ENCODE measurements around the gene TMEM63C.

The TMEM63C gene

GRCh38 chr14:77204459-77204771 is 22.8 kb downstream of the TMEM63C start (continued):
- TF ChIP-seq GLIS3 (CRISPR knock-in tag; IDR thresholded peaks at IDR 0.05), result no peak
- TF ChIP-seq TCF4 (CRISPR knock-in tag; IDR thresholded peaks at IDR 0.05; ENCODE audit: borderline replicate concordance), result no peak
- TF ChIP-seq, protein P1, sequence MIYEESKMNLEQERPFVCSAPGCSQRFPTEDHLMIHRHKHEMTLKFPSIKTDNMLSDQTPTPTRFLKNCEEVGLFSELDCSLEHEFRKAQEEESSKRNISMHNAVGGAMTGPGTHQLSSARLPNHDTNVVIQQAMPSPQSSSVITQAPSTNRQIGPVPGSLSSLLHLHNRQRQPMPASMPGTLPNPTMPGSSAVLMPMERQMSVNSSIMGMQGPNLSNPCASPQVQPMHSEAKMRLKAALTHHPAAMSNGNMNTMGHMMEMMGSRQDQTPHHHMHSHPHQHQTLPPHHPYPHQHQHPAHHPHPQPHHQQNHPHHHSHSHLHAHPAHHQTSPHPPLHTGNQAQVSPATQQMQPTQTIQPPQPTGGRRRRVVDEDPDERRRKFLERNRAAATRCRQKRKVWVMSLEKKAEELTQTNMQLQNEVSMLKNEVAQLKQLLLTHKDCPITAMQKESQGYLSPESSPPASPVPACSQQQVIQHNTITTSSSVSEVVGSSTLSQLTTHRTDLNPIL (CRISPR knock-in tag; IDR thresholded peaks at IDR 0.05; ENCODE audit: low read depth), result no peak
- TF ChIP-seq POU6F1 (CRISPR knock-in tag; IDR thresholded peaks at IDR 0.05; ENCODE audit: borderline replicate concordance, low read depth), result no peak

DNA sequence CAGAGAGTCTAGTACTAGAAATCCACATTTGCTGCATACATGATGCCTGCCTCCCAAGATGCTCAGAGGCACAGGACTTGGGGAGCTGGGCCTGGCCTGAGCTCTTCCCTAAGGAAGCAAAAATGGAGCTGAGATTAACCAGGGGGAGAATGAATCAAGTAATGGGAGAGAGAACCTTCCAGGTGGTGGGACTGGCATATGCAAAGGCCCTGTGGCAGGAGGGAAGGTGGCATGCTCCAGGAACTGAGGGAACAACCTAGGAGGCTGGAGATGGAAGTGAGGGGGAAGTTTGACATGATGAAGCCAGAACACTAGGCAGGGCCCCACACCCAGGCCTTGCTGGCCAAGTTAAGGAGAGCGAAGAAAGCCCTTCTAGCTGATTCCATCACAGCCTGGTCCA is 23.3 kb downstream of the TMEM63C start:
- TF ChIP-seq, protein P2, sequence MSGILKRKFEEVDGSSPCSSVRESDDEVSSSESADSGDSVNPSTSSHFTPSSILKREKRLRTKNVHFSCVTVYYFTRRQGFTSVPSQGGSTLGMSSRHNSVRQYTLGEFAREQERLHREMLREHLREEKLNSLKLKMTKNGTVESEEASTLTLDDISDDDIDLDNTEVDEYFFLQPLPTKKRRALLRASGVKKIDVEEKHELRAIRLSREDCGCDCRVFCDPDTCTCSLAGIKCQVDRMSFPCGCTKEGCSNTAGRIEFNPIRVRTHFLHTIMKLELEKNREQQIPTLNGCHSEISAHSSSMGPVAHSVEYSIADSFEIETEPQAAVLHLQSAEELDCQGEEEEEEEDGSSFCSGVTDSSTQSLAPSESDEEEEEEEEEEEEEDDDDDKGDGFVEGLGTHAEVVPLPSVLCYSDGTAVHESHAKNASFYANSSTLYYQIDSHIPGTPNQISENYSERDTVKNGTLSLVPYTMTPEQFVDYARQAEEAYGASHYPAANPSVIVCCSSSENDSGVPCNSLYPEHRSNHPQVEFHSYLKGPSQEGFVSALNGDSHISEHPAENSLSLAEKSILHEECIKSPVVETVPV (CRISPR knock-in tag; IDR thresholded peaks at IDR 0.05), result no peak
- TF ChIP-seq SNAI2 (CRISPR knock-in tag; IDR thresholded peaks at IDR 0.05), result no peak
- ATAC-seq, result no peak

- no peak for ATAC-seq
- TF ChIP-seq PPARA (CRISPR knock-in tag; IDR thresholded peaks at IDR 0.05; ENCODE audit: borderline replicate concordance), result no peak
- no peak for TF ChIP-seq ZNF70 (CRISPR knock-in tag; IDR thresholded peaks at IDR 0.05)
- no peak for TF ChIP-seq BACH2 (CRISPR knock-in tag; IDR thresholded peaks at IDR 0.05; ENCODE audit: borderline replicate concordance)
- no peak for TF ChIP-seq OSR1 (CRISPR knock-in tag; IDR thresholded peaks at IDR 0.05)
- TF ChIP-seq SNAI2 (CRISPR knock-in tag; IDR thresholded peaks at IDR 0.05), result no peak
- TF ChIP-seq ISL1 (CRISPR knock-in tag; IDR thresholded peaks at IDR 0.05), result no peak
- TF ChIP-seq RARB (CRISPR knock-in tag; IDR thresholded peaks at IDR 0.05), result no peak
- no peak for TF ChIP-seq ZC3H10 (CRISPR knock-in tag; IDR thresholded peaks at IDR 0.05)
- no peak for TF ChIP-seq ESRRG (CRISPR knock-in tag; IDR thresholded peaks at IDR 0.05)
- no peak for TF ChIP-seq ARNTL (CRISPR knock-in tag; IDR thresholded peaks at IDR 0.05; ENCODE audit: borderline replicate concordance, low read depth)
- no peak for TF ChIP-seq ZFP30 (CRISPR knock-in tag; IDR thresholded peaks at IDR 0.05)
- TF ChIP-seq, protein P3, sequence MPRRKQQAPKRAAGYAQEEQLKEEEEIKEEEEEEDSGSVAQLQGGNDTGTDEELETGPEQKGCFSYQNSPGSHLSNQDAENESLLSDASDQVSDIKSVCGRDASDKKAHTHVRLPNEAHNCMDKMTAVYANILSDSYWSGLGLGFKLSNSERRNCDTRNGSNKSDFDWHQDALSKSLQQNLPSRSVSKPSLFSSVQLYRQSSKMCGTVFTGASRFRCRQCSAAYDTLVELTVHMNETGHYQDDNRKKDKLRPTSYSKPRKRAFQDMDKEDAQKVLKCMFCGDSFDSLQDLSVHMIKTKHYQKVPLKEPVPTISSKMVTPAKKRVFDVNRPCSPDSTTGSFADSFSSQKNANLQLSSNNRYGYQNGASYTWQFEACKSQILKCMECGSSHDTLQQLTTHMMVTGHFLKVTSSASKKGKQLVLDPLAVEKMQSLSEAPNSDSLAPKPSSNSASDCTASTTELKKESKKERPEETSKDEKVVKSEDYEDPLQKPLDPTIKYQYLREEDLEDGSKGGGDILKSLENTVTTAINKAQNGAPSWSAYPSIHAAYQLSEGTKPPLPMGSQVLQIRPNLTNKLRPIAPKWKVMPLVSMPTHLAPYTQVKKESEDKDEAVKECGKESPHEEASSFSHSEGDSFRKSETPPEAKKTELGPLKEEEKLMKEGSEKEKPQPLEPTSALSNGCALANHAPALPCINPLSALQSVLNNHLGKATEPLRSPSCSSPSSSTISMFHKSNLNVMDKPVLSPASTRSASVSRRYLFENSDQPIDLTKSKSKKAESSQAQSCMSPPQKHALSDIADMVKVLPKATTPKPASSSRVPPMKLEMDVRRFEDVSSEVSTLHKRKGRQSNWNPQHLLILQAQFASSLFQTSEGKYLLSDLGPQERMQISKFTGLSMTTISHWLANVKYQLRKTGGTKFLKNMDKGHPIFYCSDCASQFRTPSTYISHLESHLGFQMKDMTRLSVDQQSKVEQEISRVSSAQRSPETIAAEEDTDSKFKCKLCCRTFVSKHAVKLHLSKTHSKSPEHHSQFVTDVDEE (CRISPR knock-in tag; IDR thresholded peaks at IDR 0.05), result no peak
- TF ChIP-seq GLIS3 (CRISPR knock-in tag; IDR thresholded peaks at IDR 0.05), result no peak
- TF ChIP-seq, protein P2 (CRISPR knock-in tag; IDR thresholded peaks at IDR 0.05), result no peak
- TF ChIP-seq POU6F1 (CRISPR knock-in tag; IDR thresholded peaks at IDR 0.05; ENCODE audit: borderline replicate concordance, low read depth), result no peak
- TF ChIP-seq ZNF8 (CRISPR knock-in tag; IDR thresholded peaks at IDR 0.05), result no peak
- no peak for TF ChIP-seq ZFP3 (CRISPR knock-in tag; IDR thresholded peaks at IDR 0.05)
- no peak for TF ChIP-seq CSDC2 (CRISPR knock-in tag; IDR thresholded peaks at IDR 0.05)
- no peak for TF ChIP-seq PATZ1 (CRISPR knock-in tag; IDR thresholded peaks at IDR 0.05; ENCODE audit: borderline replicate concordance)
- TF ChIP-seq ZNF565 (CRISPR knock-in tag; conservative IDR thresholded peaks at IDR 0.05; ENCODE audit: low read depth), result no peak
Measured at GRCh38 chr14:77205566-77205965, 24.0 kb downstream of the TMEM63C start.
